IPS-18a (cell line): ENCODE data around the gene CYP26B1.

Experiments used
- H3K27ac ChIP-seq: one replicate; pipeline ENCODE4 v1.5.1; 2013; ENCODE audit warnings: low read length
- H3K27me3 ChIP-seq: one replicate; pipeline ENCODE4 v1.6.1; 2013; ENCODE audit warnings: mild to moderate bottlenecking, low read length; ENCODE audit not compliant: control insufficient read depth, insufficient read depth
- H3K36me3 ChIP-seq: one replicate; pipeline ENCODE4 v1.6.1; 2013; ENCODE audit warnings: low read depth, low read length; ENCODE audit not compliant: control insufficient read depth
- H3K4me1 ChIP-seq: one replicate; pipeline ENCODE4 v1.6.1; 2013; ENCODE audit warnings: low read depth, low read length; ENCODE audit not compliant: control insufficient read depth
- H3K4me3 ChIP-seq: one replicate; pipeline ENCODE4 v1.5.1; 2013; ENCODE audit warnings: low read length
- H3K9ac ChIP-seq: one replicate; pipeline ENCODE4 v1.6.1; 2013; ENCODE audit warnings: mild to moderate bottlenecking, low read length, moderate library complexity
- H3K9me3 ChIP-seq: one replicate; pipeline ENCODE4 v1.6.1; 2013; ENCODE audit warnings: low read depth, low read length; ENCODE audit not compliant: control insufficient read depth

Gene CYP26B1

GRCh38 chr2:72144632-72145288 lies 2.9 kb downstream of the CYP26B1 start:
- H3K9ac ChIP-seq = no peak overlapping the region
- H3K27ac ChIP-seq = no peak overlapping the region
- H3K9me3 ChIP-seq = no peaks in the 10 kb centered on the region
- H3K27me3 ChIP-seq = peaks cover 97% of the 10 kb centered on the region
- H3K4me3 ChIP-seq = peak overlapping the region; percentile 41
- no peaks in the 10 kb centered on the region for H3K36me3 ChIP-seq
- H3K4me1 ChIP-seq = peaks cover 33% of the 10 kb centered on the region

- Histone ChIP-seq H3K36me3 (no peaks in the 10 kb centered on the region), H3K9me3 (no peaks in the 10 kb centered on the region), H3K9ac (no peak overlapping the region), H3K4me1 (peaks cover 32% of the 10 kb centered on the region), H3K4me3 (peak overlapping the region; percentile 44), H3K27me3 (peaks cover 92% of the 10 kb centered on the region), H3K27ac (no peak overlapping the region)
Observed at GRCh38 chr2:72144274-72144631, 3.4 kb downstream of the CYP26B1 start.

GRCh38 chr2:72143441-72144273 lies 4.0 kb downstream of the CYP26B1 start:
- Histone ChIP-seq H3K27ac (no peak overlapping the region), H3K9me3 (no peaks in the 10 kb centered on the region), H3K4me1 (peaks cover 32% of the 10 kb centered on the region), H3K36me3 (no peaks in the 10 kb centered on the region), H3K27me3 (peaks cover 86% of the 10 kb centered on the region), H3K9ac (no peak overlapping the region), H3K4me3 (peak overlapping the region; percentile 44)

- Histone ChIP-seq H3K27me3 (peaks cover 79% of the 10 kb centered on the region), H3K4me3 (peak overlapping the region; percentile 44), H3K36me3 (no peaks in the 10 kb centered on the region), H3K27ac (no peak overlapping the region), H3K9ac (no peak overlapping the region), H3K9me3 (no peaks in the 10 kb centered on the region), H3K4me1 (peaks cover 28% of the 10 kb centered on the region)
Observed at GRCh38 chr2:72142570-72143440, 4.9 kb downstream of the CYP26B1 start.

GRCh38 chr2:72141881-72142451 lies 5.7 kb downstream of the CYP26B1 start:
- Histone ChIP-seq H3K36me3 (no peaks in the 10 kb centered on the region), H3K27ac (no peak overlapping the region), H3K9me3 (no peaks in the 10 kb centered on the region), H3K9ac (no peak overlapping the region), H3K4me1 (peaks cover 26% of the 10 kb centered on the region), H3K4me3 (no peak overlapping the region), H3K27me3 (peaks cover 71% of the 10 kb centered on the region)

- Histone ChIP-seq H3K27me3 (peaks cover 62% of the 10 kb centered on the region), H3K4me1 (peaks cover 18% of the 10 kb centered on the region), H3K9me3 (no peaks in the 10 kb centered on the region), H3K36me3 (no peaks in the 10 kb centered on the region), H3K4me3 (no peak overlapping the region), H3K9ac (no peak overlapping the region), H3K27ac (no peak overlapping the region)
Observed at GRCh38 chr2:72141032-72141645, 6.5 kb downstream of the CYP26B1 start.

GRCh38 chr2:72140621-72140960 lies 7.1 kb downstream of the CYP26B1 start:
- Histone ChIP-seq H3K36me3 (no peaks in the 10 kb centered on the region), H3K4me1 (peaks cover 13% of the 10 kb centered on the region), H3K27ac (no peak overlapping the region), H3K9ac (no peak overlapping the region), H3K27me3 (peaks cover 57% of the 10 kb centered on the region), H3K4me3 (no peak overlapping the region), H3K9me3 (no peaks in the 10 kb centered on the region)

GRCh38 chr2:72139874-72140620 lies 7.6 kb downstream of the CYP26B1 start:
- no peak overlapping the region for H3K27ac ChIP-seq
- peaks cover 13% of the 10 kb centered on the region for H3K4me1 ChIP-seq
- H3K36me3 ChIP-seq = no peaks in the 10 kb centered on the region
- H3K27me3 ChIP-seq = peaks cover 51% of the 10 kb centered on the region
- no peaks in the 10 kb centered on the region for H3K9me3 ChIP-seq
- no peak overlapping the region for H3K9ac ChIP-seq
- no peak overlapping the region for H3K4me3 ChIP-seq

- H3K4me1 ChIP-seq = peaks cover 13% of the 10 kb centered on the region
- H3K4me3 ChIP-seq = no peak overlapping the region
- H3K27me3 ChIP-seq = peaks cover 46% of the 10 kb centered on the region
- H3K9ac ChIP-seq = no peak overlapping the region
- H3K9me3 ChIP-seq = no peaks in the 10 kb centered on the region
- no peak overlapping the region for H3K27ac ChIP-seq
- no peaks in the 10 kb centered on the region for H3K36me3 ChIP-seq
Observed at GRCh38 chr2:72139471-72139873, 8.2 kb downstream of the CYP26B1 start.

GRCh38 chr2:72138921-72139381 lies 8.7 kb downstream of the CYP26B1 start:
- H3K27ac ChIP-seq = no peak overlapping the region
- H3K9ac ChIP-seq = no peak overlapping the region
- H3K27me3 ChIP-seq = peaks cover 41% of the 10 kb centered on the region
- no peak overlapping the region for H3K4me3 ChIP-seq
- H3K36me3 ChIP-seq = no peaks in the 10 kb centered on the region
- peaks cover 11% of the 10 kb centered on the region for H3K4me1 ChIP-seq
- no peaks in the 10 kb centered on the region for H3K9me3 ChIP-seq
